Neuronal stem cell (in vitro differentiated cells): ENCODE data around the gene GRIK3.

ENCODE experiments used
- DNase-seq: peaks from one replicate; pipeline ENCODE4 v3.0.0-alpha.2; 2013; ENCODE audit warnings: low spot score
- H2AFZ ChIP-seq: one replicate; pipeline ENCODE4 v1.6.1; 2013; ENCODE audit warnings: mild to moderate bottlenecking, low read length, inconsistent platforms
- H2AK5ac ChIP-seq: 2 replicates; pipeline ENCODE4 v1.6.1; 2013; ENCODE audit warnings: low read depth, mild to moderate bottlenecking, inconsistent platforms, low read length, moderate library complexity, mixed read lengths
- H2BK120ac ChIP-seq: 2 replicates; pipeline ENCODE4 v1.6.1; 2013; ENCODE audit warnings: low read depth, mild to moderate bottlenecking, inconsistent platforms, low read length, moderate library complexity, mixed read lengths
- H2BK12ac ChIP-seq: one replicate; pipeline ENCODE4 v1.6.1; 2013; ENCODE audit warnings: low read length, inconsistent platforms
- H2BK15ac ChIP-seq: 2 replicates; pipeline ENCODE4 v1.6.1; 2013; ENCODE audit warnings: mild to moderate bottlenecking, low read length, inconsistent platforms, mixed read lengths
- H2BK5ac ChIP-seq: one replicate; pipeline ENCODE4 v1.6.1; 2013; ENCODE audit warnings: inconsistent platforms, mild to moderate bottlenecking, low read length, moderate library complexity
- H3K14ac ChIP-seq: one replicate; pipeline ENCODE4 v1.6.1; 2013; ENCODE audit warnings: low read length, inconsistent platforms
- H3K18ac ChIP-seq: 2 replicates; pipeline ENCODE4 v1.6.1; 2013; ENCODE audit warnings: low read length, inconsistent platforms
- H3K23ac ChIP-seq: 2 replicates; pipeline ENCODE4 v1.6.1; 2013; ENCODE audit warnings: low read depth, mild to moderate bottlenecking, mixed read lengths, low read length, inconsistent platforms; ENCODE audit not compliant: poor library complexity
- H3K27ac ChIP-seq: replicated peaks from 3 replicates; pipeline ENCODE4 v1.5.1; 2013; ENCODE audit warnings: low read length, inconsistent platforms
- H3K27me3 ChIP-seq, 3 experiments: 2 replicates each; pipeline ENCODE4 v1.6.1; 2013; ENCODE audit warnings: low read length in 3 of 3, mild to moderate bottlenecking in 2 of 3, inconsistent platforms in 1 of 3, low read depth in 1 of 3, mixed read lengths in 1 of 3, moderate library complexity in 1 of 3; ENCODE audit not compliant: control insufficient read depth in 3 of 3, insufficient read depth in 3 of 3
- H3K36me3 ChIP-seq, 2 donors: replicated peaks in 1 of 2; 2 replicates each; pipeline ENCODE4 v1.6.1; 2013; ENCODE audit warnings: low read length in 2 of 2; ENCODE audit not compliant: control insufficient read depth in 2 of 2, insufficient read depth in 2 of 2
- H3K4ac ChIP-seq: 2 replicates; pipeline ENCODE4 v1.6.1; 2013; ENCODE audit warnings: inconsistent platforms, mild to moderate bottlenecking, low read length, moderate library complexity
- H3K4me1 ChIP-seq, 2 donors: 1 replicate in 1 of 2; 2 replicates in 1 of 2; pipeline ENCODE4 v1.6.1; 2013; ENCODE audit warnings: low read length in 2 of 2, low read depth in 1 of 2; ENCODE audit not compliant: control insufficient read depth in 2 of 2, insufficient read depth in 1 of 2
- H3K4me2 ChIP-seq: one replicate; pipeline ENCODE4 v1.6.1; 2013; ENCODE audit warnings: mild to moderate bottlenecking, low read length, inconsistent platforms; ENCODE audit not compliant: insufficient read depth, poor library complexity, severe bottlenecking
- H3K4me3 ChIP-seq, 2 donors: 2 replicates each; pipeline ENCODE4 v1.5.1; 2013; ENCODE audit warnings: low read length in 2 of 2, mild to moderate bottlenecking in 2 of 2, inconsistent platforms in 1 of 2, moderate library complexity in 1 of 2
- H3K79me1 ChIP-seq: one replicate; pipeline ENCODE4 v1.6.1; 2013; ENCODE audit warnings: low read depth, mild to moderate bottlenecking, inconsistent platforms, low read length, moderate library complexity
- H3K9ac ChIP-seq: one replicate; pipeline ENCODE4 v1.6.1; 2013; ENCODE audit warnings: mild to moderate bottlenecking, low read depth, low read length, inconsistent platforms; ENCODE audit not compliant: poor library complexity
- H3K9me3 ChIP-seq, 2 donors: replicated peaks in 1 of 2; 2 replicates each; pipeline versions ENCODE3 to v1.6.1; 2013; ENCODE audit warnings: low read length in 2 of 2, mild to moderate bottlenecking in 2 of 2, inconsistent platforms in 1 of 2, low read depth in 1 of 2, mixed read lengths in 1 of 2, moderate library complexity in 1 of 2; ENCODE audit not compliant: control insufficient read depth in 2 of 2, insufficient read depth in 1 of 2
- H4K8ac ChIP-seq: one replicate; pipeline ENCODE4 v1.6.1; 2013; ENCODE audit warnings: low read depth, mild to moderate bottlenecking, inconsistent platforms, low read length, moderate library complexity
- H4K91ac ChIP-seq: one replicate; pipeline ENCODE4 v1.6.1; 2013; ENCODE audit warnings: low read length, low read depth, mild to moderate bottlenecking, inconsistent platforms; ENCODE audit not compliant: poor library complexity
- WGBS, 2 donors: extraction: QIAGEN DNeasy Blood & Tissue Kit; methylation state at CpG; one replicate each; pipeline ENCODE4 v1.1.7; 2013; ENCODE audit warnings: missing lambda C conversion rate in 2 of 2, mixed read lengths in 1 of 2; ENCODE audit not compliant: insufficient read length in 2 of 2, insufficient replicate concordance in 1 of 2; ENCODE audit errors: extremely low coverage in 2 of 2; 5-methylcytosine and 5-hydroxymethylcytosine counted together

The GRIK3 gene

GRCh38 chr1:37041483-37041882, 7.2 kb upstream of the GRIK3 start:
- Histone ChIP-seq H3K79me1 (no peaks in the 10 kb centered on the region), H2BK12ac (no peak overlapping the region), H4K91ac (no peak overlapping the region), H3K23ac (no peak overlapping the region), H2BK15ac (no peak overlapping the region), H3K27me3 (peaks cover 0 to 45% (median 4%) of the 10 kb centered on the region in 3 experiments), H2BK5ac (no peak overlapping the region), H3K14ac (no peak overlapping the region), H3K4ac (no peak overlapping the region), H3K9ac (no peak overlapping the region), H3K9me3 (no peaks in the 10 kb centered on the region), H2AFZ (no peak overlapping the region), H3K4me3 (no peak overlapping the region), H3K4me2 (no peak overlapping the region), H3K4me1 (peaks cover 0 to 34% of the 10 kb centered on the region in 2 donors), H3K18ac (no peak overlapping the region), H4K8ac (no peak overlapping the region), H2BK120ac (no peak overlapping the region), H2AK5ac (no peak overlapping the region), H3K36me3 (no peaks in the 10 kb centered on the region), H3K27ac (no peak overlapping the region)
- WGBS, 2 donors, result no CpG with 5 or more reads among the region's 2 CpGs
- no peak for DNase-seq

- no peak overlapping the region for H4K8ac ChIP-seq
- no peak overlapping the region for H2AK5ac ChIP-seq
- no peak overlapping the region for H4K91ac ChIP-seq
- no peak overlapping the region for H2BK15ac ChIP-seq
- no peak overlapping the region for H2AFZ ChIP-seq
- peak overlapping the region; percentile 13 for H2BK120ac ChIP-seq
- no peak overlapping the region for H3K18ac ChIP-seq
- H3K4me3 ChIP-seq, result no peak overlapping the region
- H3K9ac ChIP-seq, result no peak overlapping the region
- H3K14ac ChIP-seq, result no peak overlapping the region
- peaks cover 0 to 41% of the 10 kb centered on the region in 2 donors for H3K4me1 ChIP-seq
- no peak overlapping the region for H3K27ac ChIP-seq
- H2BK12ac ChIP-seq, result peak overlapping the region; percentile 18
- H3K27me3 ChIP-seq, result peaks cover 0 to 52% (median 12%) of the 10 kb centered on the region in 3 experiments
- no peak for DNase-seq
- H3K4me2 ChIP-seq, result no peak overlapping the region
- no peaks in the 10 kb centered on the region for H3K36me3 ChIP-seq
- H3K23ac ChIP-seq, result no peak overlapping the region
- H3K79me1 ChIP-seq, result no peaks in the 10 kb centered on the region
- H2BK5ac ChIP-seq, result no peak overlapping the region
- no CpG with 5 or more reads among the region's 4 CpGs for WGBS, 2 donors
- H3K4ac ChIP-seq, result no peak overlapping the region
- no peaks in the 10 kb centered on the region for H3K9me3 ChIP-seq
Observed at GRCh38 chr1:37040773-37041172, 6.5 kb upstream of the GRIK3 start.

GRCh38 chr1:37040261-37040660, 5.9 kb upstream of the GRIK3 start:
- Histone ChIP-seq H3K4me3 (no peak overlapping the region), H3K23ac (no peak overlapping the region), H4K91ac (no peak overlapping the region), H2AFZ (no peak overlapping the region), H3K27ac (no peak overlapping the region), H3K4ac (no peak overlapping the region), H2BK15ac (no peak overlapping the region), H3K36me3 (no peaks in the 10 kb centered on the region), H3K14ac (no peak overlapping the region), H4K8ac (no peak overlapping the region), H3K79me1 (no peaks in the 10 kb centered on the region), H3K9ac (no peak overlapping the region), H3K4me2 (no peak overlapping the region), H2AK5ac (no peak overlapping the region), H3K9me3 (no peaks in the 10 kb centered on the region), H2BK5ac (no peak overlapping the region), H3K18ac (no peak overlapping the region), H2BK120ac (no peak overlapping the region), H3K27me3 (peaks cover 0 to 58% (median 17%) of the 10 kb centered on the region in 3 experiments), H2BK12ac (no peak overlapping the region), H3K4me1 (peaks cover 0 to 43% of the 10 kb centered on the region in 2 donors)
- no peak for DNase-seq
- no CpG with 5 or more reads among the region's 3 CpGs for WGBS, 2 donors

- DNase-seq, result no peak
- Histone ChIP-seq H3K23ac (no peak overlapping the region), H3K27me3 (peaks cover 12 to 71% (median 33%) of the 10 kb centered on the region in 3 experiments), H3K4me2 (no peak overlapping the region), H4K91ac (no peak overlapping the region), H3K14ac (no peak overlapping the region), H3K79me1 (no peaks in the 10 kb centered on the region), H3K36me3 (no peaks in the 10 kb centered on the region), H2AK5ac (peak overlapping the region; percentile 14), H3K27ac (no peak overlapping the region), H2BK120ac (no peak overlapping the region), H4K8ac (no peak overlapping the region), H3K9me3 (no peaks in the 10 kb centered on the region), H3K4me1 (peaks cover 0 to 47% of the 10 kb centered on the region in 2 donors), H3K4ac (no peak overlapping the region), H3K18ac (peak overlapping the region; percentile 50), H3K9ac (no peak overlapping the region), H2BK12ac (peak overlapping the region; percentile 53), H2BK5ac (no peak overlapping the region), H2BK15ac (peak overlapping the region; percentile 29), H2AFZ (no peak overlapping the region), H3K4me3 (no peak overlapping the region)
- no CpG with 5 or more reads among the region's 16 CpGs for WGBS, 2 donors
Observed at GRCh38 chr1:37038227-37039093, 4.1 kb upstream of the GRIK3 start.
